Measurements from ENCODE around the gene TTN.

TTN gene

DNA sequence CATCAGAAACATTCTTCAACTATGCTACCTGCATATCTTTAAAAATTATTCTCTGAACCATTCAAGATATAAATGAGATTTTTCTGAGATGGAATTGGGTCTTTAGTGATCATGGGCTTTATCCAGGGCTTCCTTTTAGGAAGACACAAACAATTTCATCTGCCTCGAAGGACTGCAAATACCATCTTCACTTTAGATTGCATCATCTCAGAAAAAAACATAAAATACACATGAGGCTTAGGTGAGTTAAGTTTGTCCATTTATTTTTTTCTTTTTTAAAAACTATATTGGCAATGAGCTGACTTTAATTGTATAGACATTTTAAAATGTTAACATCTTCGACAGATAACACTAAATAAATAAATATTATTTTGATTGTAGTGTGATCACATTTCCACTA is 20.1 kb downstream of the TTN start:
- no peak overlapping the region for H3K27ac ChIP-seq
- DNase-seq (ENCODE audit: low spot score) = no peak
- ChIA-PET CTCF (no interaction called here), POLR2A (ENCODE audit: low non-redundant PET) (no interaction called here)
- TF ChIP-seq, protein P1, sequence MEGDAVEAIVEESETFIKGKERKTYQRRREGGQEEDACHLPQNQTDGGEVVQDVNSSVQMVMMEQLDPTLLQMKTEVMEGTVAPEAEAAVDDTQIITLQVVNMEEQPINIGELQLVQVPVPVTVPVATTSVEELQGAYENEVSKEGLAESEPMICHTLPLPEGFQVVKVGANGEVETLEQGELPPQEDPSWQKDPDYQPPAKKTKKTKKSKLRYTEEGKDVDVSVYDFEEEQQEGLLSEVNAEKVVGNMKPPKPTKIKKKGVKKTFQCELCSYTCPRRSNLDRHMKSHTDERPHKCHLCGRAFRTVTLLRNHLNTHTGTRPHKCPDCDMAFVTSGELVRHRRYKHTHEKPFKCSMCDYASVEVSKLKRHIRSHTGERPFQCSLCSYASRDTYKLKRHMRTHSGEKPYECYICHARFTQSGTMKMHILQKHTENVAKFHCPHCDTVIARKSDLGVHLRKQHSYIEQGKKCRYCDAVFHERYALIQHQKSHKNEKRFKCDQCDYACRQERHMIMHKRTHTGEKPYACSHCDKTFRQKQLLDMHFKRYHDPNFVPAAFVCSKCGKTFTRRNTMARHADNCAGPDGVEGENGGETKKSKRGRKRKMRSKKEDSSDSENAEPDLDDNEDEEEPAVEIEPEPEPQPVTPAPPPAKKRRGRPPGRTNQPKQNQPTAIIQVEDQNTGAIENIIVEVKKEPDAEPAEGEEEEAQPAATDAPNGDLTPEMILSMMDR (conservative IDR thresholded peaks at IDR 0.05; ENCODE audit: low read depth) = no peak

DNA sequence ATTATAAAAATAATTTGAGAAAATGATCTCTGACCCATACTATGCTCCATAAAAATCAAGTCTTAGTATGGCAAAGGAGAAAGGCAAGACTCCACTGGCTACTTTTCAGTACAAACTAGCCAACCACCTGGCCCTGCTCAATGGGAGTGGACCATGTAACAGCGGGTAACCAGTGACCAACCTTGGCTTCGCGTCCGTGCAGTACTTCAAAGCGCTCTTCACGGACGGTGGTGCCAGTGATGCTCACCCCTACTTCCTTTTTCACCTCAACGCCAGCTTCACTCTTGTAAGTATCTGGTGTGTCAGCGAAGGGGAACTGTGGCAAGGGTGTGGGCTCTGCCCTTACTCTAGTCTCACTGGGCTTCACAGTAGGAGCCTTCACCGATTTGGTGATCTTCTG is 23.3 kb downstream of the TTN start:
- POLR2A ChIA-PET (ENCODE audit: low non-redundant PET) = no interaction called here
- CTCF ChIA-PET = interaction anchor here (0.5 to 0.6 kb wide), 3 partner anchors 105 to 1396 kb away, joined by 3 to 4 read pairs (median 3); no protein-coding TSS in a partner anchor

DNA sequence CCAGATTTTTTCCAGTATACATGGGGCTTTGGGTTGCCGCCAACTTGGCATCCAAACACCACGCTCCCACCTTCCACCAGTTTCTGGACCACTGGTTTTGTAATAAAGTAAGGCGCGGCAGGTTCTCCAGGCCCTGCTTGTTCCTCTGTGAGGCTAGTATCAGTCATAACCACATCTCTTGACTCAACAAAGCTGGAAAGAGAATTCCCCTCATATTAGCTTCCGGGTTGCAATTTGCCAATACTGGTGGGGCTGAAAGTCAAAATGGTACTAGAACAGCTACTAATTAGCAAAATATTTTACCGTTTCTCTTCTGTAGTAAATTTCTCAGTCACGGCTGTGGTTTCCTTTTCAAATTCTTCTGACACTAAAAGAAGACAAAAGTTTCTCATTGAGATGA is 25.0 kb downstream of the TTN start:
- no peak for DNase-seq (ENCODE audit: low spot score)
- H3K27ac ChIP-seq = no peak overlapping the region
- CTCF ChIA-PET = no interaction called here
- POLR2A ChIA-PET (ENCODE audit: low non-redundant PET) = no interaction called here
- TF ChIP-seq, protein P1 (conservative IDR thresholded peaks at IDR 0.05; ENCODE audit: low read depth) = no peak

More for the DNA sequence above, 23.3 kb downstream of the TTN start:
- DNase-seq (ENCODE audit: low spot score) = no peak
- TF ChIP-seq, protein P1 (conservative IDR thresholded peaks at IDR 0.05; ENCODE audit: low read depth) = no peak
- no peak overlapping the region for H3K27ac ChIP-seq

DNA sequence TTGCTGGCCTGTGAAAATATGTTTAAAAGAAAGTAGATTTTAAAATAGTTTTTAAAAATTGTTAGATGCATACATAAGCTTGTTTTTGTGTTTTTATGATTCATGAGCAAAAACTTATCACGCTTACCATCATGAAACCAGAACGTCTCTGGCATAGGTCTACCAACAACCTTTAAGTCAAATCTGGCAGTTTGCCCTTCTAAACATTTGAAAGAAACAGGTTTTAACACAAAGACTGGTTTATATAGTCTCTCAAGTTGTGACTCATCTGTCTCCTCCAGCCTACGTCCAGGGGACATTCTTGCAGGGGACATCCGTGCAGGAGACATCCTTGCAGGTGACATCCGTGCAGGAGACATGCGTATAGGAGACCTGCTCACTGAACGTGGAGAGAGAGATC is 29.6 kb downstream of the TTN start:
- ChIA-PET CTCF (interaction anchor here (0.7 kb wide), 1 partner anchor 321 kb away, joined by 3 read pairs; no protein-coding TSS in a partner anchor), POLR2A (ENCODE audit: low non-redundant PET) (no interaction called here)
- H3K27ac ChIP-seq = no peak overlapping the region
- DNase-seq (ENCODE audit: low spot score) = no peak
- TF ChIP-seq, protein P1 (conservative IDR thresholded peaks at IDR 0.05; ENCODE audit: low read depth) = no peak

DNA sequence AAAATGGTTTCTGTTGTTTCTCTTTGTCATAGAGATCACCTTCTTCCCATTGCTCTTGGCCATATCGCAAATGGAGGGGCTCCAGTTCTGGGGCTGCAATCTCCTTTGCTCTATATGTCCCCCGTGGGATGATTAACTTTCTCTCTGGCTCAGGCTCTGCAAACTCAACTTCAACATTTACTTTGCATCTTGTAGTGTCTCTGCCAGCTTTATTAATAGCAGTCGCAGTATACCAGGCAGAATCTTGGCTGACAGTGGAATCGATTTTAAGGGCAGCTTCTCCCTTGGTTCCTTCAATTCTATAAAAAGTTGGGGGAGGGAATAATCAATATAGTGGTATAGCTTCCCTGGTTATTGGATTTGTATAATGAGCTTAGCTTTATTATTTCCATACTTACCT is 30.5 kb downstream of the TTN start:
- H3K27ac ChIP-seq = no peak overlapping the region
- DNase-seq (ENCODE audit: low spot score) = no peak
- POLR2A ChIA-PET (ENCODE audit: low non-redundant PET) = no interaction called here
- TF ChIP-seq, protein P1 (conservative IDR thresholded peaks at IDR 0.05; ENCODE audit: low read depth) = no peak
- CTCF ChIA-PET = interaction anchor here (1.6 kb wide), 1 partner anchor 15 kb away, joined by 6 read pairs; no protein-coding TSS in a partner anchor

DNA sequence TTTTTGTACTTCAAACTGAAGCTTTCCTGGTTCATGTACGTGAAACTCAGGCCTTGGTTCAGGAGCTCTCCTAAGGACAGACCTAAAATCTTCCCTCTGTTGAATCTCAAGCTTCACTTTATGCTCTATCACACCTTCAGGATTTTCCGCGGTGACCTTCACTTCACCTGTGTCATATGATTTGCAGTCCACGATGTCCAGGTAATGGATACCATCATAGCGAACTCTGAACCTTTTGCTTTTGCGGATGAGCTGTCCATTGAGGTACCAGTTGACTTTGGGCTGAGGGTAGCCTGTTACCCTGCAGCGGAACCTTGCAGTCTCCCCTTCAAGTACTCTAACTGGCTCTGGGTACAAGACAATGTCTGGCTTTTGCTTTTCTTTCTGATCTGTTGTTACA is 31.2 kb downstream of the TTN start:
- POLR2A ChIA-PET (ENCODE audit: low non-redundant PET) = no interaction called here
- no peak for DNase-seq (ENCODE audit: low spot score)
- TF ChIP-seq, protein P1 (conservative IDR thresholded peaks at IDR 0.05; ENCODE audit: low read depth) = no peak
- CTCF ChIA-PET = interaction anchor here (1.6 kb wide), 1 partner anchor 14 kb away, joined by 6 read pairs; no protein-coding TSS in a partner anchor
- H3K27ac ChIP-seq = no peak overlapping the region

DNA sequence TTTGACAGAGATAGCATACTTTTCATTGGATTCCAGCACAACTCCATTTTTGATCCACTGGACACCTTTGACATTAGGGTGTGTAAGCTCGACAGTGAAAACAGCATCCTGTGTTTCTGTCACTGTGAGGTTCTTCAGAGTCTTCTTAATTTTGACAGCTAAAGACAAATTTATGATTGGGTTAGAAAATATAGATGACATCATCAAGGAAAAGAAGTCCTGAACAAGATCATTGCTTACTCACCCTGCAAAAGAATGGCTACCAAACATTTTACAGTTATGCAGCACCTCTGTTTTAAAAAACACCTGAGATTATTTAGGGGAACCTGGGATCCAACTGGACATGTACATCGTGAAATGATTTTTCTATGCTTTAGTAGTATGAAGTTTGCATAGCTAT is 36.7 kb downstream of the TTN start:
- DNase-seq (ENCODE audit: low spot score) = no peak
- H3K27ac ChIP-seq = no peak overlapping the region
- POLR2A ChIA-PET (ENCODE audit: low non-redundant PET) = no interaction called here
- TF ChIP-seq, protein P1 (conservative IDR thresholded peaks at IDR 0.05; ENCODE audit: low read depth) = no peak
- CTCF ChIA-PET = no interaction called here
